Stomach smooth muscle (tissue), 2 donors: Measurements from ENCODE around the gene KDM4E.
"Not testable (repeated sequence)": the region's sequence is repeated elsewhere in the genome, so short reads cannot be mapped to it uniquely, and the experiment has no call there.

Experiments used
- H3K27ac ChIP-seq: one replicate; pipeline ENCODE4 v1.7.0; 2013; ENCODE audit warnings: mild to moderate bottlenecking, low read length, inconsistent platforms
- H3K27me3 ChIP-seq, 2 donors: one replicate each; pipeline ENCODE4 v1.7.0; 2013; ENCODE audit warnings: low read length in 2 of 2; ENCODE audit not compliant: insufficient read depth in 2 of 2, control insufficient read depth in 1 of 2
- H3K36me3 ChIP-seq, 2 donors: one replicate each; pipeline ENCODE4 v1.7.0; 2013; ENCODE audit warnings: low read length in 2 of 2; ENCODE audit not compliant: control insufficient read depth in 2 of 2, insufficient read depth in 2 of 2
- H3K4me1 ChIP-seq: one replicate; pipeline ENCODE4 v1.7.0; 2013; ENCODE audit warnings: low read length; ENCODE audit not compliant: control insufficient read depth, insufficient read depth
- H3K4me3 ChIP-seq, 2 donors: one replicate each; pipeline ENCODE4 v1.7.0; 2013; ENCODE audit warnings: low read length in 2 of 2
- H3K9ac ChIP-seq, 2 donors: one replicate each; pipeline ENCODE4 v1.7.0; 2013; ENCODE audit warnings: low read length in 2 of 2, mild to moderate bottlenecking in 1 of 2
- H3K9me3 ChIP-seq, 2 donors: one replicate each; pipeline ENCODE4 v1.7.0; 2013; ENCODE audit warnings: low read length in 2 of 2; ENCODE audit not compliant: control insufficient read depth in 2 of 2
- donor health status: healthy.
- donor health status: Pancreatic carcinoma.

KDM4E gene

DNA sequence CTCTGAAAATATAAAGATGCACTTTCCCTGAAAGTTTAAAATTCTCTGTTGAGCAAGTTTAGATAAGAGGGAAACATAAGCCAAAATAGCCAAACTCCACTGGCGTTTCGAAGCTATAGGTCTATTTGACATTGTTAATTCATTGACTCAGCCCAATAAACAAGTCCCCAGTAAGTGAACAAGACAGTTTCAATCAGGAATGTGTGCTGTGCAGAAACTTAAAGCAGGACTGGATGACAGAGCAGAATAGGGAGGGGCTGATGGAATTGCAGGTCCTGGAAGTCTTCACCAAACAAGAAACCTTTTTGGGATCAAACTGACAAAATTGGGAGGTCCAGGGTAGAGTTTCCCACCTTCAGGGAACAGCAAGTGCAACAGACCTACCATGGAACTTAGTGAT lies 8.9 kb upstream of the KDM4E start:
- H3K27ac ChIP-seq: no peak overlapping the region
- no peaks in the 10 kb centered on the region for H3K9me3 ChIP-seq
- H3K4me1 ChIP-seq: no peaks in the 10 kb centered on the region
- H3K4me3 ChIP-seq: no peak overlapping the region
- peaks cover 0 to 4% of the 10 kb centered on the region in 2 donors for H3K27me3 ChIP-seq
- H3K36me3 ChIP-seq: no peaks in the 10 kb centered on the region
- no peak overlapping the region for H3K9ac ChIP-seq

DNA sequence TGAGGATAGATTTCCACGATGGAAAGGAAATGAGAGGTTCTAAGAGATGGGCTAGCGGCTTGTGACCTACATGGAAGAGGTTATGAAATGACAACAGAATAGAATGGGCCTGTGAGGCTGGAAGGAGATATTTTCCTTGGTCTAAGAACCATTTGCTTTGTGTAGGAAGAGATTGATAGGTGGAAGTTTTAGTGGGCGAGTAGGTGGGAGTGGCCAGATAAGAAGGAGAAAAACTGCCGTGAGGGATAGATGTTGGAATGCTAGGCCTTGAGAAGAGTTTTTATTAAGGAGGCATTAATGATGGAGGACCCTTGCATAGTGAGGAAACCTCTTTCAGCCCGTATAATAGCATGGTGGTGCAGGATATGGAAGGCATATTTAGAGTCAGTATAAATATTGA lies 3.6 kb upstream of the KDM4E start:
- H3K4me3 ChIP-seq, H3K27ac ChIP-seq, H3K27me3 ChIP-seq: not testable (repeated sequence)

DNA sequence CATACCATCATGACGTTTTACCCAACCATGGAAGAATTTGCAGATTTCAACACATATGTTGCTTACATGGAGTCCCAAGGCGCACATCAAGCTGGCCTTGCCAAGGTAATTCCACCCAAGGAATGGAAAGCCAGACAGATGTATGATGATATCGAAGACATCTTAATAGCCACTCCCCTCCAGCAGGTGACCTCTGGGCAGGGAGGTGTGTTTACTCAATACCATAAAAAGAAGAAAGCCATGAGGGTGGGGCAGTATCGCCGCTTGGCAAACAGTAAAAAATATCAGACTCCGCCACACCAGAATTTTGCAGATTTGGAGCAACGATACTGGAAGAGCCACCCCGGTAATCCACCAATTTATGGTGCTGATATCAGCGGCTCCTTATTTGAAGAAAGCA lies 536 bp downstream of the KDM4E start:
- not testable (repeated sequence) for H3K27me3 ChIP-seq, H3K9ac ChIP-seq, H3K4me1 ChIP-seq, H3K36me3 ChIP-seq, H3K9me3 ChIP-seq, H3K27ac ChIP-seq, H3K4me3 ChIP-seq

More for the DNA sequence above, 3.6 kb upstream of the KDM4E start:
- H3K9me3 ChIP-seq, H3K4me1 ChIP-seq, H3K9ac ChIP-seq, H3K36me3 ChIP-seq: not testable (repeated sequence)

DNA sequence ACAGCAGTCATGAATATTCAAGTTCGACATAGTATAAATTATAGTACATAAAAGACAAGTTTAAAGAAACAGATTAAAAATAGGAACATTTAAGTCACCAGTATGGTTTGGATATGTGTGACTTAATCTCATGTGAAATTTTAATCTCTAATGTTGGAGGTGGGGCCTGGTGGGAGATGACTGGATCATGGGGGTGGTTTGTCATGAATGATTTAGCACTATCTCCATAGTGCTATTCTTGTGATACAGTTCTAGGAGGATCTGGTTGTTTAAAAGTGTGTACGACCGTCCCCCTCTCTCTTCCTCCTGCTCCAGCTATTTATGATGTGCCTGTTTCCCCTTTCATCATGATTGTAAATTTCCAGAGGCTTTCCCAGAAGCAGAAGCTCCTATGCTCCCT lies 3.3 kb downstream of the KDM4E start:
- Histone ChIP-seq H3K9ac (no peak overlapping the region), H3K4me1 (no peaks in the 10 kb centered on the region), H3K36me3 (no peaks in the 10 kb centered on the region), H3K9me3 (no peaks in the 10 kb centered on the region), H3K27ac (no peak overlapping the region), H3K27me3 (no peaks in the 10 kb centered on the region), H3K4me3 (no peak overlapping the region)

DNA sequence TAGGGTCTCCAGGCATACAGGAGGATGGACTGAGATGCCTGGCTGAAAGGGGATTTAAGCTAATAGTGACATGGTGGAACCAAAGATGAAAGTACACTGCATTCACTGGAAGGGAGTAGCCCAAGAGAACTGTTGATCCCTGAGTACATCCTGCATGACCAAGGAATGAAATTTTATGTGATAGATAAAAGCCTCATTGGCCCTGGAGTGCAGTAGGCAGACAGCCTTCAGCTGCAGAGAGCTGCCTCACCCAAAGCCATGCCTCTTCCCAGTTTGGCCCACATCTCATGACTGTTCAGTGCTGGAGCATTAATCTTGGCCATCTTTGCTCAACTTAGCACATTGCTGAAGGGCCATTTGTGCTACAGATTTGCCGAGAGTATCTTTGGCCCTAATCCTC lies 8.0 kb downstream of the KDM4E start:
- Histone ChIP-seq H3K4me1 (no peaks in the 10 kb centered on the region), H3K9me3 (peaks cover 0 to under 1% of the 10 kb centered on the region in 2 donors), H3K36me3 (no peaks in the 10 kb centered on the region), H3K4me3 (no peak overlapping the region), H3K27ac (no peak overlapping the region), H3K27me3 (peaks cover 1 to 4% of the 10 kb centered on the region in 2 donors), H3K9ac (no peak overlapping the region)

DNA sequence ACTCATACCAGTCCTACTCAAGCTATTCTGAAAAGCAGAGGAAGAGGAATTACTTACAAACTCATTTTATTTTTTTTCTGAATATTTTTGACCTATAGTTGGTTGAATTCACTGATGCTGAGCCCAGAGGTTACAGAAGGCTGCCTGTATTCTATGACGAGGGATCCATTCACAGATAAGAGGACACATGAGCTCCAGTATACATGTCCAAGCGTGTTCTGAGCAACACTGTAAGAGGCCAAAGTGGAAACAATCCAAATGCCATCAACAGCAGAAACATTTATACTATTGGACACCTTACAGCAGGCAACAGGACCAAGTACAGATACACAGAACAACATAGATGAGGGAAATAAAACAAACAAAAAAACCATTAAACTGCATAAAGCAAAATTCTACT lies 10.3 kb downstream of the KDM4E start:
- Histone ChIP-seq H3K4me1 (no peaks in the 10 kb centered on the region), H3K4me3 (no peak overlapping the region)

DNA sequence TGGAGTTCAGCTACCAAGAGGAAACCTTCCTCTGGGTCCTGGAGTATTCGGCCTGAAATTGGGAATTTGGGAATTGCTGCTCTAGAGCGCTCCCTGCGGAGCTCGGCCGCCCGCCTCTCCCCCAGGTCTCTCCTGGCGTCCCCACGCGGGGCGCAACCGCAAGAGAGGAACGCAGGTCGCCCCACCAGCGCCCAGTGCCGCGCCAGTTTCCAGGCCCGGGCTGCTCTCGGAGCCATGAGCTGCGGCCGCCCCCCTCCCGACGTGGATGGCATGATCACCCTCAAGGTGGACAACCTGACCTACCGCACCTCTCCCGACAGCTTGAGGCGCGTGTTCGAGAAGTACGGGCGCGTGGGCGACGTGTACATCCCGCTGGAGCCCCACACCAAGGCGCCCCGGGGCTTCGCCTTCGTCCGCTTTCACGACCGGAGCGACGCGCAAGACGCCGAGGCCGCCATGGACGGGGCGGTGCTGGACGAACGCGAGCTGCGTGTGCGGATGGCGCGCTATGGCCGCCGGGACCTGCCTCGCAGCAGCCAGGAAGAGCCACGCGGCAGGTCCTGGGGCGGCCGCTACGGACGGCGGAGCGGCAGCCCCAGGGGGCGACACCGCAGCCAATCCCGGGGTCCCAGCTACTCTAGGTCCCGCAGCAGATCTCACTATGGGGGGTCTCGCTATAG lies 12.4 kb downstream of the KDM4E start:
- H3K27ac ChIP-seq, H3K9ac ChIP-seq, H3K36me3 ChIP-seq, H3K9me3 ChIP-seq, H3K4me1 ChIP-seq: not testable (repeated sequence)
- Histone ChIP-seq H3K27me3 (peaks cover 8 to 11% of the 10 kb centered on the region in 2 donors), H3K4me3 (peak overlapping the region; percentile 22 to 25)

More for the DNA sequence above, 10.3 kb downstream of the KDM4E start:
- peaks cover 0 to 3% of the 10 kb centered on the region in 2 donors for H3K9me3 ChIP-seq
- peaks cover 2 to 4% of the 10 kb centered on the region in 2 donors for H3K27me3 ChIP-seq
- no peak overlapping the region for H3K27ac ChIP-seq
- no peaks in the 10 kb centered on the region for H3K36me3 ChIP-seq
- no peak overlapping the region for H3K9ac ChIP-seq

DNA sequence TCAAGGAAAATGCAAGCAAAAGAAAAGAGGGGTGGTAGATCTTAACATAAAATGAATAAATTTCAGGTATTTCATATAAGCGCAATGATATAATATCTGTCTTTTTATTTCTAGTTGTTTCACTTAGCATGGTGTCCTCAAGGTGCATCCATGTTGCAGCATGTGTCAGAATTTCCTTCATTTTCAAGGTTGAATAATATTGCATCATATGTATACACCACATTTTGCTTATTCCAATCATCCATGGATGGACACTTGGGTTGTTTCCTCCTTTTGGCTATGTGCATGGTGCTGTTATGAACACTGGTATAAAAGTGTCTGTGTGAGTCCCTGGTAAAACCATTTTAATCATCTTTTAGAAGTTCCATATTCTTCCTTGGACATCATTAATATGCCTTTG lies 17.2 kb downstream of the KDM4E start:
- H3K4me3 ChIP-seq: no peak overlapping the region
- H3K27ac ChIP-seq: no peak overlapping the region
- H3K9me3 ChIP-seq: peaks cover 0 to 3% of the 10 kb centered on the region in 2 donors
- H3K4me1 ChIP-seq: no peaks in the 10 kb centered on the region
- H3K27me3 ChIP-seq: peaks cover 12 to 17% of the 10 kb centered on the region in 2 donors
- H3K9ac ChIP-seq: no peak overlapping the region
- H3K36me3 ChIP-seq: no peaks in the 10 kb centered on the region

DNA sequence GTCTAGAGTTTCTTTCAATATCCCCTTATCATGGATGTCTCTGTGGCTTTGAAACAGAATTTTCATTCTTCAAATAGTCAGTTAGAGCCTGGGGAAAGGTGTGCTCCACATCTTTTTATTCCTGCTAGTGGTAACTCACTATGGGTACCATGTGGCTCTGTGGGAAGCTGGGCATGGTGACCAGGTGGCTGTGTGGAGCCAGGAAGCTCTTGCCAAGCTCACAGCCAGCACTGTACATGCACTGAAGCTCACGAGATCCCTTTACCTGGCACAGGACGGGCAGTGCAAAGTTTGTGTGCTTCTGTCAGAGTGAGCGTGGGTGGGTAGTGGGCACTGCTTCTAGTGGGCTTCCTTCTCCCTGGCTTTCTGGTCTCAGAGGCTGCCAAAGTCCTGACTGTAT lies 17.8 kb downstream of the KDM4E start:
- H3K9ac ChIP-seq: no peak overlapping the region
- no peak overlapping the region for H3K27ac ChIP-seq
- no peak overlapping the region for H3K4me3 ChIP-seq
- no peaks in the 10 kb centered on the region for H3K36me3 ChIP-seq
- peaks cover 10 to 17% of the 10 kb centered on the region in 2 donors for H3K27me3 ChIP-seq
- H3K9me3 ChIP-seq: peaks cover 0 to 3% of the 10 kb centered on the region in 2 donors
- no peaks in the 10 kb centered on the region for H3K4me1 ChIP-seq

DNA sequence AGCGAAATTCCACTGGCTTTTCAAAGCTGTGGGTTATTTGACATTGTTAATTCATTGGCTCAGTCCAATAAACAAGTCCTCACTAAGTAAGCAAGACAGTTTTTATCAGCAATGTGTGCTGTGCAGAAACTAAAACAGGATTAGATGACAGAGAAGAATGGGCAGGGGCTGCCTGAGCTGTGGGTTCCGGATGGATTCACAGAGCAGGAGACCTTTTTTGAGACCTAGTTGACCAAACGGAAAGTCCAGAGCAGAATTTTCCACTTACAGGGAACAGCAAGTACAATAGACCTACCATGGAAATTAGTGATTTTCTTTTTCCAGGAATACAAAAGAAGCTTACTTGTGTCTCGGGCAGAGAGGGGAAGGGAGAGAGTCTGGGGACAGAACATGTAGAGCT lies 19.0 kb downstream of the KDM4E start:
- H3K4me3 ChIP-seq: no peak overlapping the region
- H3K9ac ChIP-seq: no peak overlapping the region
- H3K36me3 ChIP-seq: no peaks in the 10 kb centered on the region
- peaks cover 10 to 15% of the 10 kb centered on the region in 2 donors for H3K27me3 ChIP-seq
- H3K9me3 ChIP-seq: no peaks in the 10 kb centered on the region
- H3K27ac ChIP-seq: no peak overlapping the region
- H3K4me1 ChIP-seq: no peaks in the 10 kb centered on the region

DNA sequence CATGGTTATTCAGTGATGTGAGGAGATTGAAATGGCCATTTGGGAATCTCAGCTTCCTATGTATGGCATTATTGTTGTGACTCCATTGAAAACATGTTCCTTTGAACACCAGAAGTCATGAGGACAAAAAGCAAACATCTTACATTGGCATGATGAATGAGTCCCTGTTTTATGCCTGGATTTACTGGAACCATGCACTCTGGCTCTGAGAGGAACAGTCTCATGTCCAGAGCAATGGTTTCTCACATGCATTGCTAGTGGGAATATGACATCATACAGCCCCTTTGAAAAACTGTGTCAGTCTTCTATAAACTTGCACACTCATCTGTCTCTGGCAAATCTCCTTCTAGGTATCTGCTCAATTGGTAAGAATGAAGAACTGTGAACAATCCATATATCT lies 20.8 kb downstream of the KDM4E start:
- Histone ChIP-seq H3K27me3 (peaks cover 6 to 16% of the 10 kb centered on the region in 2 donors), H3K4me3 (no peak overlapping the region), H3K4me1 (no peaks in the 10 kb centered on the region), H3K9me3 (no peaks in the 10 kb centered on the region), H3K9ac (no peak overlapping the region), H3K27ac (no peak overlapping the region), H3K36me3 (no peaks in the 10 kb centered on the region)
